Inferior parietal cortex (tissue), 1 donor: ENCODE measurements around the gene BAZ2A.
A peak's percentile ranks its signal among the peaks of the same experiment; 100 is the strongest.
"Not testable (repeated sequence)": the region's sequence is repeated elsewhere in the genome, so short reads cannot be mapped to it uniquely, and the experiment has no call there.

ENCODE experiments used
- DNase-seq: peaks from one replicate; pipeline ENCODE4 v3.0.0-alpha.2; 2016; ENCODE audit errors: extremely low spot score

BAZ2A gene

DNA sequence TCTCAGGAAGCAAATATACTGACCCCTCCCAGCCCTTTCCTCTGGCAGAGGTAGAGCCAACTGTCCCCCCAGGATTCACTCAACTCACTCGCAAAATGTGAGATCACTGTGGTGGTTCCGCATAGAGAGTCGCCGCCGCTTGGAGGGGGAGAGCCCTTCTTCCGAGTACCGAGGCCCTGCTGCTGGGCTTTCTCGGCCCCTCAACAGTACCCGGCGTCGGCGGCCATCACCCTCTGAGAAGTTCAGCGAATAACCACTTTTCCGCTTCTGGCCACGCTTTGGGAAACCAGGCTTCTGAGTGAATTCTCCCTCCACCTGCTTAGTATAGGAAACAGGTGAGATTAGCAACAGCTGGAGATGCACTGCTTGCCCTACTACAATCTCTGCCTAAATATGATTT, 31.1 kb downstream of the BAZ2A start:
- no peak for DNase-seq

DNA sequence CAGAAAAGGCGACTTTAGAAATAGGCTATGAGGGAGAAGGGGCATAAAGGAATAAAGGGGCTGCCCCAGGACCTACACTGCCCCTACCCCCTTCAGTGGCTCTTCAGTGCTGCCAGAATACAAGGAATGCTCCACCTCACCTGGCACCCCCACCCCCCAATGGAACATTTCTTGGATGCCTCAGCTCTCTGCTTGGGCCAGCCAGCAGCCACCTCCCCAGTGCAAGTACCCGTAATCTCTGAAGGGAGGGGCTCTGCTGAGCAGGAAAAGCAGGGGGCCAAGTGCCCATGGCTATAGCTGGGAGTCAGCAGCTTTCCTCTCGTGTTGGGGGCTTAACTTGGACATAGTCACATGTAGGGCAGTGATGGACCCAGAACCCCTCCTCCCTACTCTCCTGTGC, 33.3 kb downstream of the BAZ2A start:
- no peak for DNase-seq

DNA sequence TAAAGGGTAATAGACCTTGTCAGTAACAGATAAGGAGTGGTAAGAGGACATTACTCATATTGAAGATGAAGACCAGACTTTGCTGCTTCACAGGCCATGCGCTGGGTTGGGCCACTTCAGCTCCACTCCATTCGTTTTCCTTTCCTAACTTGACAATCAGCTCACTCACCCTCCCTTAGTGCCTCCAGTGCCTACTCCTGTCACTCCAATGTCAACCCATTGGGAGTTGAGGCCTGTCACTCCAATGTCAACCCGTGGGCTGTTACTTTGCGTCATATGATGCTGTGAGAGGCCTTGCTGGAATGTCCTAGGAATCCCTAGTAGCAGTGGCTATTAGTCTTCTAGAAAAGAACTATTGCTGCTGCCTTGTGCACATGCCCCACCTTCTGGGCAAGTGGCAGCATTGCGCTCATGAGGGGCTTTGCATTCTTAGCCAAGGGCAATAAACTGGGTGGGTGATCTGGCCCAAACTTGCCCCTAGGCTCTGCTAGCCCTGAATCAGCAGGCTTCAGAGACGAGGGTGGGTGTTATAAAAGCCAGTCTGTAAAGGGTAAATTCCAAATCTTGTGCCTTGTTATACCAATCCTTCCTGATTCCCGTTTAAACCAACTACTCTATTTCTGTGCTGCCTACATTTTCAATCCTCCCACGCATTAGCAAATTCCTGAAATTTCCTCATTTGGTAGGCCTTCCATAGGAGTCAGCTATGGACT, 36.1 kb downstream of the BAZ2A start:
- peak; percentile 52 for DNase-seq

DNA sequence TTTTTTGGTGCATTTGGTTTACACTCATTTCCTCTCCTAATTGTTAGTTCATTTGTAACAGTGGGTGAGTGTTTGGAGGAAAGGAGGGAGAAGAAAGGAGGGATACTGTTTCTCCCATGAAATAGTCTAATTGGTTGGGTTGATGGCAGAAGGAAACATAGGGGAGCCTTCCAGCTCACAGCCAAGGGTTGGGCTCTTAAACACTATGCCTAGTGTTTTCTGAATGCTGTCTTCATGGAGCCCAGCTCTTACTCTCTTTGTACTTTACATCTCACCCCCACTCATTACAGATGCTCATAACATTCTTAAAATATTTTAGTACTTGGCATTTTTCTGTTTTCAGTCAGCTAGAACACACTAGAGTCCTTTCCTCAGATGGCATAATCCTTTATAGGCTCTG, 38.2 kb downstream of the BAZ2A start:
- no peak for DNase-seq

DNA sequence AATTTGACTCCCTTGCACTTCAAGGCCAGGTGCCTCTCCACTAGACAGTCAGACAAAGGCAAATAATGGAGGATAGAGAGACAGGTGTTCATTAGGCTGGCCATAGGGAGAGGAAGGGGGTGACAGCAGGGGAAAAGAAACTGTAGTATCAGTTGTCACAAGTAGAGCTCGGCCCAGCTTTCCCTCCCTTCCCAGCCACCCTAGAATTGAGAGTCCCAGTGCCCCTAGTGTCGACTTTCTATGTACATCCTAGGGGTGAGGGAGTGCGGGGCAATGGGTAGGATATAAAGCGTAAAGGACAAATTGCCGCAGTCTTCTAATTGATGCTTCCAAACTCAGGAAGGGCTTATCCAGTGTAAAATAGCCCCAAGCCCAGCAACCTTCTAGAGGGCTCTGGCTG, 39.0 kb downstream of the BAZ2A start:
- DNase-seq, result no peak

DNA sequence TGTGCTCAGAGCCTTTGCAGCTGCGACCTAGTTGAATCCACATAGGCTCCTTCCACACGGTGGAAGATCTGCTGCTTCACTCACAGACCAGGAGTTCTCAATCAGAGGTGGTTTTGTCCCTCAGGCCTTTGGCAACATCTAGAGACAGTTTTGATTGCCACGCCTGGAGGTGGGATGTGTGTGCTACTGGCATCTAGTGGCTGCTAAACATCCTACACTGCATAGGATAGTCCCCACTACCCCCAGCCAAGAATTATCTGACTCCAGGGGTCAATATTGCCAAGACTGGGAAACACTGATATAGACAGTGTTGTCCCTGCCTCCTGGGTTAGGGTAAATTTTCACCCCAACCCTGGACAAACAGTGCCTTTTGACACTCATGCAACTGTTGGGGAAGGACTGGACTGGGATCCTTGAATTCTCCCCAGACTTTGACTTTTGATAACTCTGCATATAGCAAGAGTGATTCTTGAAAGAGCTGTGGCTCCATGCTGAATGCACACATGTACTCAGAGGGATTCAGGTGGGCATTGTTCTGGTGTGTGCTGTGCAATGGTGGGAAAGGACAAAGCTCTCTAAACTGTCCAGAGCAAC, 39.8 kb downstream of the BAZ2A start:
- no peak for DNase-seq

DNA sequence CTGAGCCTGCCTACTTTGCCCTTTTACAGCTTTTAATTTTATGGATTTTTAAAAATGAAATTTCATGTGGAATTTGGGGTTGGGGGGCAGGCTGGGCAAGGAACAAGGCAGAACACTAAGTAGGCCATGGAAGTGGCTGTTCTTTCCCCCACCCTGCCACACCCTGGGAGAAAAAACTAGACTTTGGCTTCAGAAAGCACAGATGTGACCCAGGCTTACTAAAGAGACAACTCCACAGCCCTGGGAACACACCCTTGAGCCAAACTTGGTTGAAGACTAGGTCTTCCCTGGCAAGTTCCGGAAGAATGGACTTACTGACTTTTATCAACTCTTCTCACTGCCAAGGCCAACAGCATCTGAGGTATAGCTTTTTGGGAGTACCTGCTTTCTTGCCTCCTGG, 40.3 kb downstream of the BAZ2A start:
- DNase-seq, result no peak

DNA sequence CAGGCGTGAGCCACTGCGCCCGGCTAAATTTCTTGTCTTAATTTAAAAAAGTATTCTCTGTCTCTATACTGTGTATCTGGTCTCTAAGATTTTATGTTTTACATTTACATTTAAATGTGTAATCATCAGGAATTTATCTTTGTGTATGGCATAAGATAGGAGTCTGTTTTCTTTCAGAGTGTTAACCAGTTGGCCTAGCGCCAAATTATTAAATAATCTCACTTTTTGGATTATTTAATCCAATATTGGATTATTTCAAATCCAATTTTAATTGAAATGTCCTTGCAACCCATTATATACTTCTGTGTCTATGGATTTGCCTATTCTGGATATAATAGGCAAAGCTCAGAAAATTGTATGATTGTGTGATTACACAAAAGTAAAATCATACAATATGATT, 45.0 kb downstream of the BAZ2A start:
- DNase-seq, result no peak

DNA sequence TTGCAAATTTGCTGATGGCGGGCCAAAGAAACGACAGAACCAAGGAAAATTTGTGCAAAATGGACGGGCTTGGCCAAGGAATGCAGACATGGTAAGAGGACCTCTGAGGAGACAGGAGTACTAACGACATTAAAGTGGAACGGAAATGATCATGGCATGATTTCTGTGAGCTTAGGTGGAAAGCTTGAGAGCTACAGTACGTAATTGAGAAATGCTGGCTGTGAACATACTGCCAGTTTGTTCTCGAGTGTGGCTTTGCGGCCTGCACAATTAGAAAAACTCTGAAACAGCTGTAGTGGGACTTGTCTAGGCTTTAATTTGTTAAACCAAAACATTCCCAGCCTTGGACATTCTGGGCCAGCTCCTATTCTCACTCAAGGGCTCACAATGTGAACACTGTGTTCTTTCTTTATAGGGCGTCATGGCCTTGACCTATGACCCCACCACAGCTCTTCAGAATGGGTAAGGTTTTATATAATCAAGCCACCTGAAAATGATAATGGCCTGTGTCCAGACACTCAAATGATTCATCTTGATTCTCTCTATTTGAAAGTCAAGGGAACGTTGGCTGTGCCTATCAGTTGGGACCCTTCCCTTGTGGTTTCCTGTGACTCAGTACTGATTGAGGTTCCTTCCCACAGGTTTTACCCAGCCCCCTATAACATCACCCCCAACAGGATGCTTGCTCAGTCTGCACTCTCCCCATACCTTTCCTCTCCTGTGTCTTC, 48.5 kb downstream of the BAZ2A start:
- no peak for DNase-seq

DNA sequence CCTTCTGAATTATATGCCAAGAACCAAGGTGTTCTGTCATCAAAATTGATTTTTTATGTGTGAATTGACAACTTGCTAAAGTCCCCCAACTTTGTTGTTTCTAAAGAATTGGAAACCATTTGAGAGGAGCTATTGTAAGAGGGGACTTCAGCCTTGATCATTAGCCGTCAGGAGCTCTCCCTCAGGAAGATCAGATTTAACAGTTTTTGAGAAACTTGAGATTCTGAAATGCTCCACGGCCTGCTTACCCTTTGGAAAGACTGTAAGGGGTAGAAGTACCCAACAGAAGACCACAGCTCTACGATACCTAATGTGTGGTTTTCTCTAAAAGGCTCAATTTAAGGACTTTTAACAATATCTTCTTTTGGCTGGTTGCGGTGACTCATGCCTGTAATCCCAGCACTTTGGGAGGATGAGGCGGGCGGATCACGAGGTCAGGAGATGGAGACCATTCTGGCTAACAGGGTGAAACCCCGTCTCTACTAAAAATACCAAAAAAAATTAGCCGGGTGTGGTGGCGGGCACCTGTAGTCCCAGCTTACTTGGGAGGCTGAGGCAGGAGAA, 51.1 kb downstream of the BAZ2A start:
- DNase-seq, result no peak

DNA sequence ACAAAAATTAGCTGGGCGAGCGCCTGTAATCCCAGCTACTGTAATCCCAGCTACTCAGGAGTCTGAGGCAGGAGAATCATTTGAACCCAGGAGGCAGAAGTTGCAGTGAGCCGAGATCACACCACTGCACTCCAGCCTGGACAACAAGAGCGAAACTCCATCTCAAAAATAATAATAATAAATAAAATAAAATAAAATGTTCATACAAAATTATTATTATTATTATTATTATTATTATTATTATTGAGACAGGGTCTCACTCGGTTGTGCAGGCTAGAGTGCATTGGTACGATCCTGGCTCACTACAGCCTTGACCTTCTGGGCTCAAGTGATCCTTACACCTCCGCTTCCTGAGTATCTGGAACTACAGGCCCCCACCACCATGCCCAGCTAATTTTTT, 52.9 kb downstream of the BAZ2A start:
- not testable (repeated sequence) for DNase-seq

DNA sequence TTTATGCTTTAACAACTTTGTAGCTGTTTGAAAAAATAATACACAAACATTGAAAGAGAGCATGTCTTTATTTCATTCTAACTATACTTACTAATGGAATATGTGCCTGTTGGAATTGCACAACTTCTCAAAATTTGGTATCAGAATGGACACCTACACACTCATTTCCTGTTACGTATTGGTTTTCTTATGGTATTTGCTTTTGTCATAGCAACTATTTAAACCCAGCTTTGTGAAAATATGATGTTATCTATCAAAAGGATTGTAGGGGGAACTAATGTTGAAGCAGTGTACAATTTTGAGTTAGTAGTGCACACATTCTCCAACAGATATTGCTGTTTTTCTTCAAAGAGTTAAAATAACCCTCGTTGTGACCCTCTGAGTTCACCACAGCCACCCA, 55.9 kb downstream of the BAZ2A start:
- DNase-seq, result no peak

DNA sequence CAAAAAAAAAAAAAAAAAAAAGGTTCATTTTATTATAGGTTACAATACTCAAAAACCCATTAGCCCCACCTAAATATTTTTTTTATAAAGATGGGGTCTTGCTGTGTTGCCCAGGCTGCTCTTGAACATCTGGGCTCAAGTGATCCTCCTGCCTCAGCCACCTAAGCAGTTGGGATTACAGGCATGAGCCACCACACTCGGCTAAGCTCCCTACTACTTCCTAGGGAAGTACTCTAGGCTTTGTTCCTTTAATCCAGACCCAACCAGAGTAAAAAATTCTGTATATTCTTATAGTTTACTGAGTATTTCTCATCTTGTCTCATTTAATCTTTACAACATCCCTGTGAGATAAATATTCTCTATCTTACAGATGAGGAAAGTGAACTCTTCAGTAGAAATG, 57.8 kb downstream of the BAZ2A start:
- DNase-seq, result no peak

DNA sequence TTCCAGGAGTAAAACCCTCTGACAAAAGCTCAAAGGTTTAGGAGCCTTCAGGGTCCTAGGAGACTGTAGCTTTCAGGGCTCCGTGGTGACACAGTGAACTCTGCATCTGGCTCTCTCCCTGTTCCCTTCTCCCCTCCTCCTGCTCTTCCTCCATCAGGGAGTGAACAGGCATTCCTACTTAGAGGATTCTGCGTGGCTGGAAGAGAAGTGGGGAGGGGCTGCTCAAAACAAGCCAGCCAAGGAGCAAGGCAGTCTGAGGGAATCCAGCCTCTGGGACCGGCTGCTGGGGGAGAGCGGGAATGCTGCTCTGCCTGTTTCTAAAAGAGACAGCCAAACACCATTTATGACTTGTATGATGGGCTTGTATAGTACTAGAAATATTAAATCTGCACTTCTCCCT, 59.0 kb downstream of the BAZ2A start:
- DNase-seq, result no peak

DNA sequence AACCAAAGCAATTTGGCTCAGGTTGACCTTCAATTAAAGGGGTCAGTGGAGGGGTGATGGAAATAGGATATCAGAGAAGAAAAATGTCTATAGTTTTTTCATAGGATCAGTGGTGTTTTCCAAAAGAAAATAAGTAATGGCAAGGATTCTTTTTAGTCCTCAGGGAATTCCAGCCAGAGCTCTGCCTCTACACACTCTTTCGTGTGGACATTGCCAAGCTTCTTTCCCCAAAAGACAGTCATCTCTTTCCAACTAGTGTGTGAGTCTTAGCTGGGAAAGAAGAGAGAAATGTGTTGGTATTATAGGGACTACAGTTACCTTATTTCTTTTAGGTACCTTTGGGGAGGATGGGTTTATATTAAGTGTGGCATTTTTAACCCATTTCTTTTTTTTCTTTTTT, 62.0 kb downstream of the BAZ2A start:
- no peak for DNase-seq

DNA sequence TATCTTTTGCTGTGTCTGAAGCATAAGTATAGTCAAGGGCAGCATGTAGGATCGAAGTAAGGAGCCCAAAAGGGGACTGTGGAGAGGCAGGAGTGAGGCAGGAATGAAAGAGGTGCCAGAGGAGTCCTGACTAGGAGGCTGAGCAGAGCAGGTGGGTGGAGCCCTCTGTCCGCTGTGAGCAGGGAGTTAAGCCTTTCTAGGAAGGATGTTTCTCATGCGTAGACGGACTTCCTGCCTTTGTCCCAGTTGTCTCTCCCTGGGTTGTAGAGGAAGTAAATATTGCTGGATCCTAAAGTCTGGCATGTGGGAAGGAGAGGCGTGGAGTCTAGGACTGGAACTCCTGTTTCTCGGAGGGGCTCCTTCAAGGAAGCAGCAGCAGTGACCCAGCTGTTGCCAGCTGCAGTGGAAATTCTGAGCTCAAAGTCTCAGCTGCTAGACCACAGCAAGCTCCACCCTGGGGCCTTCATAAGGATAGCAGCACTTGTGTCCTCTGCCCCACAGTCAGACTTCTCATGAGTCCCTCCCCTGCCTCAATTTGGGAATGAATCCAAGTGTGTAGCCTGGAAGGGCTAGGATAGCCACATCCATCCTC, 64.5 kb downstream of the BAZ2A start:
- no peak for DNase-seq

DNA sequence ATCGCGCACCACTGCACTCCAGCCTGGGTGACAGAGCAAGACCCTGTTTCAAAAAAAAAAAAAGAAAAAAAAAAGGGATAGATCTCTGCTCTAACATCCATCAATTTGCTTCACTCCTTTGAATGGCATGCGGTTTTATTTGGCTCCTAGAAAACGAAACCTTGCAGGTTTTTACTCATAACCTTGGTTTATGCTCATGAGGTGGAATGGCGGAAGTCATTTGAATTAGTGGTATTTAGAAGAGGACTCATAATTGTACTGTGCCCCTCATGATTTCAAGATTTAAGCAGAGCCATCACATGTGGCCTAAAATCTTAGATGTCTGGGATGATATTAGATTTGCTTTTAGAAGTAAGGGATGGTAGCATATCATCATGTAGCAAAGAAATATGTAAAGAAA, 79.1 kb downstream of the BAZ2A start:
- no peak for DNase-seq

DNA sequence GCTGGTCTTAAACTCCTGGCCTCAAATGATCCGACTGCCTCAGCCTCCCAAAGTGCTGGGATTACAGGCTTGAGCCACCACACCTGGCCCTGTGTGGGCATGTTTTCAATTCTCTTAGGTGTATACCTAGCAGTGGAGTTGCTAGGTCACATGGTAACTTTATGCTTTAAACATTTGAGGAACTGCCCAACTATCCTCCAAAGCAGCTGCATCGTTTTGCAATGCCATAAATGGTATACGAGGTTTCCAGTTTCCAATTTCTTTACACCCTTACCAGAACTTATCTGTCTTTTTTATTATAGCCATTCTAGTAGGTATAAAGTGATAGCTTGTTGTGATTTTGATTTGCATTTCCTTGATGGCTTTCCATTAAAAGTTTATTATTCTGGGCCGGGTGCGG, 83.4 kb downstream of the BAZ2A start:
- DNase-seq, result no peak
